PC-3 (cell line): ENCODE data around the gene ZNF493.

ENCODE experiments used
- CTCF ChIP-seq: fragments of 300-600 bp; sonication (generic); conservative IDR thresholded peaks from 2 replicates; pipeline ENCODE4 v1.5.1; 2017; ENCODE audit warnings: antibody characterized with exemption, low read depth, mild to moderate bottlenecking, low read length
- EZH2 ChIP-seq: fragments of 300-600 bp; sonication (generic); IDR thresholded peaks from one replicate; pipeline ENCODE4 v1.6.1; 2017; ENCODE audit warnings: antibody characterized with exemption, mild to moderate bottlenecking, low read length; ENCODE audit not compliant: unreplicated experiment
- EZH2phosphoT487 ChIP-seq: fragments of 300-600 bp; sonication (generic); IDR thresholded peaks from 2 replicates; pipeline ENCODE4 v1.6.1; 2018; ENCODE audit warnings: mild to moderate bottlenecking, antibody characterized with exemption, low read length, borderline replicate concordance

- TF ChIP-seq CTCF (no peak), EZH2 (no peak), EZH2phosphoT487 (no peak)
These were observed 75.6 kb downstream of the ZNF493 start for GRCh38 chr19:21472507-21472906.
